HCT116 (cell line): ENCODE measurements around the gene SPON1. TPM values are rescaled to one million over a fixed set of nuclear protein-coding genes. Genes with fewer than 3 reads are reported as not detected.
"Not testable (repeated sequence)": the region's sequence is repeated elsewhere in the genome, so short reads cannot be mapped to it uniquely, and the experiment has no call there.

ENCODE experiments used
- ATAC-seq: fragments of 200-7000 bp; cut with Tn5 transposase; 2 replicates; pipeline ENCODE4 v1.9.1; 2020; ENCODE audit warnings: mild to moderate bottlenecking, moderate library complexity
- BruUV-seq: library from RNA; stranded (reverse); fragments of 400-500 nt; replicated peaks from 2 replicates; lab custom pipeline; 2021; lab: Mats Ljungman, UMichigan
- CTCF ChIA-PET: fragments of 300-600 bp; sonication (Branson Sonifier 250); formaldehyde crosslinking; loops from one replicate; lab custom pipeline; 2021; ENCODE audit warnings: antibody characterized with exemption; lab: Charles Lee
- POLR2A ChIA-PET: fragments of 300-600, 350-600 bp; sonication (Branson Sonifier 250); formaldehyde crosslinking; loops from one replicate; lab custom pipeline; 2021; ENCODE audit warnings: antibody characterized with exemption; lab: Charles Lee
- RAD21 ChIA-PET, 2 experiments: fragments of 300-600 bp; sonication (Branson Sonifier 250); formaldehyde crosslinking; loops; one replicate each; lab custom pipeline; 2023; ENCODE audit warnings: low total read pairs in 2 of 2; ENCODE audit not compliant: uncharacterized antibody in 2 of 2, unreplicated experiment in 2 of 2, low non-redundant PET in 1 of 2; lab: Charles Lee
- DNase-seq: peaks from one replicate; pipeline ENCODE4 v3.0.0-alpha.2; 2010; ENCODE audit warnings: low read depth, low spot score
- H2AFZ ChIP-seq: fragments of 200-600 bp; shearing (Covaris generic), sonication (generic); 2 replicates; pipeline ENCODE4 v1.6.1; 2017; ENCODE audit warnings: low read depth, mixed run types, mixed read lengths, antibody characterized with exemption, low read length; ENCODE audit not compliant: poor library complexity, severe bottlenecking
- H3K27ac ChIP-seq: 2 replicates; pipeline ENCODE4 v1.5.1; 2012; ENCODE audit warnings: low read depth, low read length
- H3K27me3 ChIP-seq: fragments of 200-600 bp; sonication (generic); 2 replicates; pipeline ENCODE4 v1.6.1; 2016; ENCODE audit warnings: mixed run types, low read length, mixed read lengths; ENCODE audit not compliant: insufficient read depth
- H3K36me3 ChIP-seq, 2 experiments: fragments of 200-500 bp in 1 of 2; fragments of 200-600 bp in 1 of 2; sonication (Bioruptor generic) in 1 of 2; sonication (generic) in 1 of 2; 2 replicates each; pipeline versions ENCODE4 v1.5.1 to v1.6.1; 2014 to 2016; ENCODE audit warnings: low read length in 2 of 2, inconsistent platforms in 1 of 2, mixed read lengths in 1 of 2, mixed run types in 1 of 2; ENCODE audit not compliant: insufficient read depth in 2 of 2, control insufficient read depth in 1 of 2
- H3K4me1 ChIP-seq, 2 experiments: fragments of 200-600 bp in 1 of 2; sonication (generic) in 1 of 2; 2 replicates each; pipeline versions ENCODE4 v1.5.1 to v1.6.1; 2012 to 2017; ENCODE audit warnings: low read length in 2 of 2, inconsistent platforms in 1 of 2, mild to moderate bottlenecking in 1 of 2, mixed read lengths in 1 of 2, mixed run types in 1 of 2, moderate library complexity in 1 of 2; ENCODE audit not compliant: insufficient read depth in 2 of 2, control insufficient read depth in 1 of 2
- H3K4me2 ChIP-seq: fragments of 200-600 bp; sonication (generic); 2 replicates; pipeline ENCODE4 v1.6.1; 2017; ENCODE audit warnings: mixed run types, low read length, mixed read lengths
- H3K4me3 ChIP-seq, 2 experiments: fragments of 200-600 bp in 1 of 2; sonication (generic) in 1 of 2; replicated peaks in 1 of 2; 2 replicates each; pipeline ENCODE4 v1.5.1; 2011 to 2016; ENCODE audit warnings: low read length in 2 of 2, control low read depth in 1 of 2, low read depth in 1 of 2, mild to moderate bottlenecking in 1 of 2, mixed read lengths in 1 of 2, mixed run types in 1 of 2
- H3K79me2 ChIP-seq: fragments of 200-600 bp; sonication (generic); 2 replicates; pipeline ENCODE4 v1.6.1; 2017; ENCODE audit warnings: mild to moderate bottlenecking, mixed run types, low read length, moderate library complexity, mixed read lengths; ENCODE audit not compliant: insufficient read depth
- H3K9ac ChIP-seq: fragments of 200-600 bp; sonication (generic); 2 replicates; pipeline ENCODE4 v1.6.1; 2016; ENCODE audit warnings: low read length, mixed read lengths
- H3K9me2 ChIP-seq: fragments of 200-600 bp; sonication (generic), shearing (Covaris generic); 2 replicates; pipeline ENCODE4 v1.6.1; 2017; ENCODE audit warnings: mixed run types, mild to moderate bottlenecking, moderate library complexity; ENCODE audit not compliant: insufficient read depth
- H3K9me3 ChIP-seq, 2 experiments: fragments of 200-500 bp in 1 of 2; fragments of 200-600 bp in 1 of 2; sonication (Bioruptor generic) in 1 of 2; sonication (generic) in 1 of 2; 2 replicates each; pipeline ENCODE4 v1.6.1; 2014 to 2017; ENCODE audit warnings: low read length in 2 of 2, mixed read lengths in 2 of 2, inconsistent platforms in 1 of 2, low read depth in 1 of 2, mild to moderate bottlenecking in 1 of 2, mixed run types in 1 of 2, moderate library complexity in 1 of 2; ENCODE audit not compliant: control insufficient read depth in 1 of 2, insufficient read depth in 1 of 2
- H4K20me1 ChIP-seq: fragments of 200-600 bp; sonication (generic), shearing (Covaris generic); 2 replicates; pipeline ENCODE4 v1.6.1; 2017; ENCODE audit warnings: mixed run types, mild to moderate bottlenecking, moderate library complexity; ENCODE audit not compliant: insufficient read depth
- EGR1 ChIP-seq: IDR thresholded peaks from 2 replicates; pipeline ENCODE4 v1.6.1; 2012; ENCODE audit warnings: low read depth
- JUND ChIP-seq: IDR thresholded peaks from 2 replicates; pipeline ENCODE4 v1.6.1; 2012
- RAD21 ChIP-seq: IDR thresholded peaks from 2 replicates; pipeline ENCODE4 v1.6.1; 2012; ENCODE audit warnings: low read depth, mild to moderate bottlenecking
- REST ChIP-seq: IDR thresholded peaks from 2 replicates; pipeline ENCODE4 v1.6.1; 2012; ENCODE audit warnings: low read depth
- SP1 ChIP-seq: IDR thresholded peaks from 2 replicates; pipeline ENCODE4 v1.6.1; 2012; ENCODE audit warnings: low read depth
- SRF ChIP-seq: IDR thresholded peaks from 2 replicates; pipeline ENCODE4 v1.6.1; 2012; ENCODE audit warnings: low read depth
- TCF7L2 ChIP-seq: IDR thresholded peaks from 2 replicates; pipeline ENCODE4 v1.7.0; 2011; ENCODE audit warnings: borderline replicate concordance, inconsistent platforms; ENCODE audit not compliant: insufficient read depth, insufficient read length; ENCODE audit errors: extremely low read depth
- ZFX ChIP-seq: fragments of 450-650 bp; IDR thresholded peaks from 2 replicates; pipeline ENCODE4 v1.6.1; 2017
- intact Hi-C: fragments of 100-400 bp; cut with micrococcal nuclease; formaldehyde crosslinking; loops from 2 replicates; pipeline ENCODE4 v1.10.0; 2022
- total RNA-seq: library from RNA; stranded (reverse); gene quantifications from one replicate; pipeline ENCODE4 v1.2.1, GENCODE V29; 2021; ENCODE audit not compliant: unreplicated experiment
- TF ChIP-seq, protein P1 (sequence below): IDR thresholded peaks from 2 replicates; pipeline ENCODE4 v1.6.1; 2011; ENCODE audit warnings: mild to moderate bottlenecking, low read length, moderate library complexity; ENCODE audit not compliant: insufficient replicate concordance; ENCODE audit errors: extremely low read depth

SPON1 gene
- total RNA-seq, 1 experiment from 2014 or later = 0.17 TPM

DNA sequence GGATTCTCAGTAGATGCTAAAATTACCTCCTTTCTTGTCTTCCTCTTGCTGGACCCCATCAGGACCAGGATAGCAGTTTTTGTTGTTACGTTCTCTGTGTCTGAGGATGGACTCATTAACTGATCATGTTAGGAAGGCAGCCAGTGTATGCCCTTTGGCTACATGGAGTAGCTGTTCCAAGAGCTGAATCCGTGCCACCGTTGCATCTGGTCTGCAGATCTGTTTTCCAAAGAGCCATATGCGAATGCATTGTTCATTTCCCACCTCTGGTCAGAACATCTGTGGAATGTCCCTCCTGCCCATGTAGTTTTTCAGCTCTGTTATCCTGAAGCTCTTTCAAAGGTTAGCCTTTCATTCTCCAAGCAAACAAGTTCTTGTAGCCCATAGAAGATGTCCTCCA is 188.4 kb downstream of the SPON1 start:
- RAD21 ChIA-PET = no interaction called here
- ATAC-seq (no peak), DNase-seq (no peak)
- H3K27me3 ChIP-seq = 0 out of 2 replicates have a peak, but pooled peaks cover 7% of the 10 kb centered on the region
- no peaks in the 10 kb centered on the region for H3K79me2 ChIP-seq
- no peak overlapping the region for H3K4me3 ChIP-seq
- no peak overlapping the region for H2AFZ ChIP-seq
- no peaks in the 10 kb centered on the region for H4K20me1 ChIP-seq
- H3K9ac ChIP-seq = no peak overlapping the region
- no peak overlapping the region for H3K27ac ChIP-seq
- POLR2A ChIA-PET = no interaction called here
- H3K4me1 ChIP-seq = no peaks in the 10 kb centered on the region
- TF ChIP-seq EGR1 = no peak
- CTCF ChIA-PET = no interaction called here
- no peak overlapping the region for H3K4me2 ChIP-seq
- no peaks in the 10 kb centered on the region for H3K9me2 ChIP-seq
- H3K9me3 ChIP-seq = no peaks in the 10 kb centered on the region; a peak in 1 of 4 replicates
- BruUV-seq = no TSS peak
- intact Hi-C loops = no loop called here
- H3K36me3 ChIP-seq = no peaks in the 10 kb centered on the region

DNA sequence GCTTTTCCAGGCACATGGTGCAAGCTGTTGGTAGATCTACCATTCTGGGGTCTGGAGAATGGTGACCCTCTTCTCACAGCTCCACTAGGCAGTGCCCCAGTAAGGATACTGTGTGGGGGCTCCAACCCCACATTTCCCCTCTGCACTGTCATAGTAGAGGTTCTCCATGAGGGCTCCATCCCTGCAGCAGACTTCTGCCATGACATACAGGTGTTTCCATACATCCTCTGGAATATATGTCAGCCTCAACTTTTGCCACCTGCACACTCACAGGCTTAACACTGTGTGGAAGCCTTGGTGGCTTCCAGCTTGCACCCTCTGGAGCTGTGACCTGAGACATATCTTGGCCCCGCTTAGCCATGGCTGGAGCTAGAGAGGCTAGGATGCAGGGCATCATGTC is 191.6 kb downstream of the SPON1 start:
- H3K9me3 ChIP-seq, H3K4me3 ChIP-seq, H3K36me3 ChIP-seq, H3K27me3 ChIP-seq, H3K4me1 ChIP-seq, H3K9me2 ChIP-seq, H4K20me1 ChIP-seq, POLR2A ChIA-PET, intact Hi-C loops, H3K9ac ChIP-seq, DNase-seq, BruUV-seq, H3K79me2 ChIP-seq, H3K4me2 ChIP-seq, ATAC-seq, CTCF ChIA-PET, RAD21 ChIA-PET, H3K27ac ChIP-seq, H2AFZ ChIP-seq: not testable (repeated sequence)

- CTCF ChIA-PET = interaction anchor here (0.7 kb wide), 1 partner anchor 10 kb away, joined by 4 read pairs; no protein-coding TSS in a partner anchor
- TF ChIP-seq, protein P1, sequence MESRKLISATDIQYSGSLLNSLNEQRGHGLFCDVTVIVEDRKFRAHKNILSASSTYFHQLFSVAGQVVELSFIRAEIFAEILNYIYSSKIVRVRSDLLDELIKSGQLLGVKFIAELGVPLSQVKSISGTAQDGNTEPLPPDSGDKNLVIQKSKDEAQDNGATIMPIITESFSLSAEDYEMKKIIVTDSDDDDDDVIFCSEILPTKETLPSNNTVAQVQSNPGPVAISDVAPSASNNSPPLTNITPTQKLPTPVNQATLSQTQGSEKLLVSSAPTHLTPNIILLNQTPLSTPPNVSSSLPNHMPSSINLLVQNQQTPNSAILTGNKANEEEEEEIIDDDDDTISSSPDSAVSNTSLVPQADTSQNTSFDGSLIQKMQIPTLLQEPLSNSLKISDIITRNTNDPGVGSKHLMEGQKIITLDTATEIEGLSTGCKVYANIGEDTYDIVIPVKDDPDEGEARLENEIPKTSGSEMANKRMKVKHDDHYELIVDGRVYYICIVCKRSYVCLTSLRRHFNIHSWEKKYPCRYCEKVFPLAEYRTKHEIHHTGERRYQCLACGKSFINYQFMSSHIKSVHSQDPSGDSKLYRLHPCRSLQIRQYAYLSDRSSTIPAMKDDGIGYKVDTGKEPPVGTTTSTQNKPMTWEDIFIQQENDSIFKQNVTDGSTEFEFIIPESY = no peak
- TF ChIP-seq REST (no peak), ZFX (no peak), SP1 (no peak), RAD21 (no peak), JUND (no peak), SRF (no peak), TCF7L2 (no peak)
Measured at GRCh38 chr11:14158393-14158792, 195.9 kb downstream of the SPON1 start.

More at GRCh38 chr11:14158393-14158792, 195.9 kb downstream of the SPON1 start:
- Histone ChIP-seq H3K27ac (no peak overlapping the region), H3K9me3 (no peaks in the 10 kb centered on the region; a peak in 1 of 4 replicates), H3K79me2 (no peaks in the 10 kb centered on the region), H3K4me2 (no peak overlapping the region), H3K4me3 (no peak overlapping the region), H3K36me3 (no peaks in the 10 kb centered on the region), H3K27me3 (no peaks in the 10 kb centered on the region), H3K9ac (no peak overlapping the region), H3K9me2 (no peaks in the 10 kb centered on the region), H4K20me1 (no peaks in the 10 kb centered on the region), H2AFZ (no peak overlapping the region), H3K4me1 (no peaks in the 10 kb centered on the region)
- RAD21 ChIA-PET = no interaction called here
- intact Hi-C loops = no loop called here
- DNase-seq (no peak), ATAC-seq (no peak)
- no TSS peak for BruUV-seq
- POLR2A ChIA-PET = no interaction called here
